Caco-2 (cell line): Measurements from ENCODE around the gene MISP. TPM values are rescaled to one million over a fixed set of nuclear protein-coding genes. Genes with fewer than 3 reads are reported as not detected.
A peak's percentile ranks its signal among the peaks of the same experiment; 100 is the strongest.

ENCODE experiments used
- BruUV-seq: library from RNA; stranded (reverse); fragments of 400-500 nt; replicated peaks from 2 replicates; lab custom pipeline; 2021; lab: Mats Ljungman, UMichigan
- CTCF ChIA-PET: fragments of 300-600 bp; sonication (Branson Sonifier 250); formaldehyde crosslinking; loops from one replicate; lab custom pipeline; 2022; ENCODE audit warnings: antibody characterized with exemption; lab: Charles Lee
- POLR2A ChIA-PET: fragments of 300-600 bp; sonication (Branson Sonifier 250); formaldehyde crosslinking; loops from one replicate; lab custom pipeline; 2022; ENCODE audit warnings: antibody characterized with exemption; lab: Charles Lee
- DNase-seq, 2 experiments: peaks; one replicate each; pipeline versions ENCODE4 v3.0.0 to v3.0.0-alpha.2; 2020 to 2022
- H3K27me3 ChIP-seq: replicated peaks from 2 replicates; pipeline ENCODE4 v1.6.0; 2011; ENCODE audit warnings: low read length; ENCODE audit not compliant: control insufficient read depth, insufficient read depth
- H3K36me3 ChIP-seq: 2 replicates; pipeline ENCODE4 v1.5.1; 2011; ENCODE audit warnings: low read length; ENCODE audit not compliant: control insufficient read depth, insufficient read depth
- H3K4me1 ChIP-seq: fragments of 250-450 bp; sonication (Bioruptor Pico); 2 replicates; pipeline ENCODE4 v1.5.1; 2020; ENCODE audit warnings: mild to moderate bottlenecking
- H3K4me3 ChIP-seq: 2 replicates; pipeline ENCODE4 v1.5.1; 2011; ENCODE audit warnings: low read depth, mild to moderate bottlenecking, control low read depth, low read length
- H3K9me3 ChIP-seq: fragments of 250-450 bp; sonication (Bioruptor Pico); 2 replicates; pipeline ENCODE4 v1.5.1; 2020; ENCODE audit warnings: mild to moderate bottlenecking, moderate library complexity
- H3K27ac Mint-ChIP-seq: one replicate; pipeline ENCODE4 v1.8.0; 2022; ENCODE audit warnings: mixed read lengths; ENCODE audit not compliant: unreplicated experiment
- H3K27me3 Mint-ChIP-seq: one replicate; pipeline ENCODE4 v1.8.0; 2022; ENCODE audit warnings: mixed read lengths; ENCODE audit not compliant: insufficient read depth, unreplicated experiment
- H3K36me3 Mint-ChIP-seq: one replicate; pipeline ENCODE4 v1.8.0; 2022; ENCODE audit warnings: mild to moderate bottlenecking, mixed read lengths; ENCODE audit not compliant: insufficient read depth, unreplicated experiment
- H3K4me1 Mint-ChIP-seq: one replicate; pipeline ENCODE4 v1.8.0; 2022; ENCODE audit warnings: low read depth, mixed read lengths; ENCODE audit not compliant: unreplicated experiment
- H3K4me3 Mint-ChIP-seq: one replicate; pipeline ENCODE4 v1.8.0; 2022; ENCODE audit warnings: mild to moderate bottlenecking, moderate library complexity, mixed read lengths; ENCODE audit not compliant: unreplicated experiment
- H3K9me3 Mint-ChIP-seq: one replicate; pipeline ENCODE4 v1.8.0; 2022; ENCODE audit warnings: mixed read lengths; ENCODE audit not compliant: unreplicated experiment
- intact Hi-C: fragments of 100-400 bp; cut with micrococcal nuclease; formaldehyde crosslinking; loops from one replicate; pipeline ENCODE4 v1.10.0; 2022; ENCODE audit not compliant: unreplicated experiment
- total RNA-seq: library from RNA; stranded (reverse); gene quantifications from 2 replicates; pipeline ENCODE4 v1.2.3, GENCODE V29; 2022
- TF ChIP-seq, protein P1 (sequence below), 2 experiments: fragments of 200-600 bp in 1 of 2; IDR thresholded peaks; 1 replicate in 1 of 2; 2 replicates in 1 of 2; pipeline versions ENCODE4 v1.5.1 to v1.8.0; 2011 to 2022; ENCODE audit warnings: antibody characterized with exemption in 1 of 2, control low read depth in 1 of 2, inconsistent platforms in 1 of 2, low read depth in 1 of 2, low read length in 1 of 2, mild to moderate bottlenecking in 1 of 2, moderate library complexity in 1 of 2; ENCODE audit not compliant: insufficient read depth in 1 of 2, severe bottlenecking in 1 of 2, unreplicated experiment in 1 of 2

MISP gene
- total RNA-seq, 1 experiment from 2014 or later = 27.8 TPM

DNA sequence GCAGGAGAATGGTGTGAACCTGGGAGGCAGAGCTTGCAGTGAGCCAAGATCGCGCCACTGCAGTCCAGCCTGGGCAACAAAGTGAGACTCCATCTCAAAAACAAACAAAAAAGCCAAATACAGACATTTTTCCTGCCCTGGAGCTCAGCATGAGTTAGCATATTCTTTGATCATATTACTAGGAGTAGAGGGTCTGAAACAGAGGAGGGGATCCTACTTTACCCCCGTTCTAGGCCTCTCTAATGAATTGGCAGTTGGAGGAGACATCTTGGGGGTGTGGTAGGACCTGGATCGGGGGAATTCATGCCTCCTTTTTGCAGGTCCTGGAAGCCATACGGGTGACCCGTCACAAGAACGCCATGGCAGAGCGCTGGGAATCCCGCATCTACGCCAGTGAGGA lies 12.3 kb downstream of the MISP start:
- ChIA-PET CTCF (no interaction called here), POLR2A (interaction anchor here (0.7 kb wide), 1 partner anchor 10 kb away, joined by 3 read pairs; no protein-coding TSS in a partner anchor)
- DNase-seq = no peak
- TF ChIP-seq, protein P1, sequence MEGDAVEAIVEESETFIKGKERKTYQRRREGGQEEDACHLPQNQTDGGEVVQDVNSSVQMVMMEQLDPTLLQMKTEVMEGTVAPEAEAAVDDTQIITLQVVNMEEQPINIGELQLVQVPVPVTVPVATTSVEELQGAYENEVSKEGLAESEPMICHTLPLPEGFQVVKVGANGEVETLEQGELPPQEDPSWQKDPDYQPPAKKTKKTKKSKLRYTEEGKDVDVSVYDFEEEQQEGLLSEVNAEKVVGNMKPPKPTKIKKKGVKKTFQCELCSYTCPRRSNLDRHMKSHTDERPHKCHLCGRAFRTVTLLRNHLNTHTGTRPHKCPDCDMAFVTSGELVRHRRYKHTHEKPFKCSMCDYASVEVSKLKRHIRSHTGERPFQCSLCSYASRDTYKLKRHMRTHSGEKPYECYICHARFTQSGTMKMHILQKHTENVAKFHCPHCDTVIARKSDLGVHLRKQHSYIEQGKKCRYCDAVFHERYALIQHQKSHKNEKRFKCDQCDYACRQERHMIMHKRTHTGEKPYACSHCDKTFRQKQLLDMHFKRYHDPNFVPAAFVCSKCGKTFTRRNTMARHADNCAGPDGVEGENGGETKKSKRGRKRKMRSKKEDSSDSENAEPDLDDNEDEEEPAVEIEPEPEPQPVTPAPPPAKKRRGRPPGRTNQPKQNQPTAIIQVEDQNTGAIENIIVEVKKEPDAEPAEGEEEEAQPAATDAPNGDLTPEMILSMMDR (IDR thresholded peaks at IDR 0.05; ENCODE audit: insufficient read depth in 1 of 2, low read depth in 1 of 2, low read length in 1 of 2, severe bottlenecking in 1 of 2, unreplicated experiment in 1 of 2) = no peak
- no peaks in the 10 kb centered on the region for H3K9me3 Mint-ChIP-seq
- Histone ChIP-seq H3K4me1 (no peaks in the 10 kb centered on the region), H3K27me3 (no peaks in the 10 kb centered on the region), H3K4me3 (no peak overlapping the region), H3K9me3 (no peaks in the 10 kb centered on the region), H3K36me3 (peaks cover 8% of the 10 kb centered on the region)
- no peaks in the 10 kb centered on the region for H3K27me3 Mint-ChIP-seq
- intact Hi-C loops = no loop called here
- H3K4me1 Mint-ChIP-seq = no peaks in the 10 kb centered on the region
- no peak overlapping the region for H3K27ac Mint-ChIP-seq
- BruUV-seq = no TSS peak
- H3K36me3 Mint-ChIP-seq = peaks cover 59% of the 10 kb centered on the region
- H3K4me3 Mint-ChIP-seq = no peak overlapping the region

GRCh38 chr19:763869-764268 lies 13.0 kb downstream of the MISP start:
- TF ChIP-seq, protein P1 (IDR thresholded peaks at IDR 0.05; ENCODE audit: insufficient read depth in 1 of 2, low read depth in 1 of 2, low read length in 1 of 2, severe bottlenecking in 1 of 2, unreplicated experiment in 1 of 2) = no peak
- BruUV-seq = TSS peak; percentile 72
- no peak for DNase-seq
- POLR2A ChIA-PET = interaction anchor here (0.5 to 0.7 kb wide), 2 partner anchors 10 to 11 kb away, joined by 3 to 5 read pairs; no protein-coding TSS in a partner anchor
- intact Hi-C loops = no loop called here
- Mint-ChIP-seq H3K9me3 (no peaks in the 10 kb centered on the region), H3K27me3 (no peaks in the 10 kb centered on the region), H3K4me1 (no peaks in the 10 kb centered on the region), H3K36me3 (peaks cover 52% of the 10 kb centered on the region), H3K4me3 (no peak overlapping the region), H3K27ac (no peak overlapping the region)
- Histone ChIP-seq H3K4me1 (no peaks in the 10 kb centered on the region), H3K36me3 (peaks cover 5% of the 10 kb centered on the region), H3K4me3 (no peak overlapping the region), H3K9me3 (no peaks in the 10 kb centered on the region), H3K27me3 (no peaks in the 10 kb centered on the region)
- CTCF ChIA-PET = no interaction called here

- no peaks in the 10 kb centered on the region for H3K4me1 ChIP-seq
- no peaks in the 10 kb centered on the region for H3K4me1 Mint-ChIP-seq
- no peaks in the 10 kb centered on the region for H3K27me3 Mint-ChIP-seq
- TF ChIP-seq, protein P1 (IDR thresholded peaks at IDR 0.05; ENCODE audit: insufficient read depth in 1 of 2, low read depth in 1 of 2, low read length in 1 of 2, severe bottlenecking in 1 of 2, unreplicated experiment in 1 of 2) = no peak
- no TSS peak for BruUV-seq
- H3K36me3 Mint-ChIP-seq = peaks cover 48% of the 10 kb centered on the region
- ChIA-PET CTCF (no interaction called here), POLR2A (interaction anchor here (0.5 kb wide), 1 partner anchor 11 kb away, joined by 5 read pairs; no protein-coding TSS in a partner anchor)
- no peaks in the 10 kb centered on the region for H3K9me3 ChIP-seq
- intact Hi-C loops = no loop called here
- H3K4me3 ChIP-seq = no peak overlapping the region
- peaks cover 5% of the 10 kb centered on the region for H3K36me3 ChIP-seq
- no peak for DNase-seq
- no peak overlapping the region for H3K27ac Mint-ChIP-seq
- no peak overlapping the region for H3K4me3 Mint-ChIP-seq
- H3K9me3 Mint-ChIP-seq = no peaks in the 10 kb centered on the region
- no peaks in the 10 kb centered on the region for H3K27me3 ChIP-seq
Measured at GRCh38 chr19:764301-764700, 13.4 kb downstream of the MISP start.
